ENCODE data around the gene PKHD1. TPM values are rescaled to one million over a fixed set of nuclear protein-coding genes. Genes with fewer than 3 reads are reported as not detected.
A peak's percentile ranks its signal among the peaks of the same experiment; 100 is the strongest.
"Not testable (repeated sequence)": the region's sequence is repeated elsewhere in the genome, so short reads cannot be mapped to it uniquely, and the experiment has no call there.

The PKHD1 gene
- total RNA-seq, 1 experiment from 2014 or later = 0.02 TPM

DNA sequence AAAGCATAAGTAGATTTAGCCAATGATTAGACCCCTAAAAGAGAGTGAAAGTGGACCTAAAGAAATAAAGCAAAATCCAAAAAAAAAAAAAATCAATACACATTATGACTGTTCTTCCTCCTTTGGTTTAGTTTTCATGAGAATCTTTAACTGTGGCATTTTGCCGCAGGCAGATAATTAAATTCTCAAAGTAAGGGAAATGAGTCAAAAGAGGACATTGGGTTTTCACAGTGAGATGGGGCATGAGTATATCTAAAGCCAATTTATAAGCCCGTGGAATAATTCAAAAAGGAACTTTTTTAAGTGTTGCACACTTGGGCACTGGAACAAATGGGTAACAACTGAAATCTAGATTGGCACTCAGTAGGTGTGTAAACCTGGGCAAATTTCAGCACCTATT is 230.3 kb downstream of the PKHD1 start:
- peak; percentile 50 for DNase-seq (ENCODE audit: low read depth)

DNA sequence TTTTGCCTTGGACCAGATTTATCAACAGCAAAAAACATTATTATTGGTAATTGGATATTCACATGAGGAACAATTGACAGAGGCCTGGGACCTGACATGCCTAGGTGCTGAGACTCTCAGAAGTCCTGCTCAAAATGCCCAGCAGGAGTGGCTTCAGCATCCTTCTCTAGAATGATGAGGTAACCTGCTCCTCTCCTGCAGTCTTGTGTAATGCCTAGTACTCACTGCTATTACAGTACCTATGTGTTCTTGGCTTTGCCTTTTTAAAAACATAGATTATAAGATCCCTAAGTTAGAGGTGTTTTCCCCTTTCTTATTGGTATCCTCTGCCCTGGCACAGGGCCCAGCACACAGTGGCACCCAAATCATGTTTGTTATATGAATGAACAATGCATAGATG is 230.9 kb downstream of the PKHD1 start:
- DNase-seq (ENCODE audit: low read depth) = no peak

DNA sequence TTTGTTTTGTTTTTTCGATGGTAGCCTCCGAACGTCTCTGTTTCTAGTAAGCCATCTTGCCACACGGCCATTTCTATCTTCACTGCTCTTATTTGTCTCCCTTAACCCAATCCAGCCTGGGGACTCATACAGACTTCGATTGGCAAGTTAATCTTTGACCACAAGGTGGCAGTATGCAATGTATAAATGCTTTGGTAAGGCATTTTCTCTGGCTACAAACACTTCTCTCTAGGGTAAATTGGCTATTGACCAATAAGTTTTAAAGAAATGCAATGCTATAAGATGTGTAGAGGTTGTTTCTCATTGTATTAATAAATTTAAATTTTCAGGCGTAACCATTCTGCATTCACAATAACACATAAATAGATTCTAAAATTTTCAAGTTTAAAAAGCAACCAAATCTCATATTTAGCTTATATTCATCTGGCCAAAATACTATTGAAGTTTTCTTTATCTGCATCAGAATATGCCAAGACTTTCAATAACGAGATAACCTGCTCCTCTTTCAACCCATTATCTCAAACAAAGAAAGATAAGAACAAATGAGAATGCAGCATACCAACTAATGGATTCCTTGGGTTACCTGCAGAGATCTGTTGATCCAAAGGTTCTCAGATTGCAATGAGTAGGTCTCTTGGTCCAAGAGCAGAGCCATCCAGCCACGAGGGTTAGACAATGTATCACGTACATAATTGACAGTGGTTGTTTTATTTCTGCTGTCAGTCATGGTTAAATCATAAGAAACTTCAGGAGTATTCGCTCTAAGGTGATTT is 231.9 kb downstream of the PKHD1 start:
- peak; percentile 66 for DNase-seq (ENCODE audit: low read depth)

DNA sequence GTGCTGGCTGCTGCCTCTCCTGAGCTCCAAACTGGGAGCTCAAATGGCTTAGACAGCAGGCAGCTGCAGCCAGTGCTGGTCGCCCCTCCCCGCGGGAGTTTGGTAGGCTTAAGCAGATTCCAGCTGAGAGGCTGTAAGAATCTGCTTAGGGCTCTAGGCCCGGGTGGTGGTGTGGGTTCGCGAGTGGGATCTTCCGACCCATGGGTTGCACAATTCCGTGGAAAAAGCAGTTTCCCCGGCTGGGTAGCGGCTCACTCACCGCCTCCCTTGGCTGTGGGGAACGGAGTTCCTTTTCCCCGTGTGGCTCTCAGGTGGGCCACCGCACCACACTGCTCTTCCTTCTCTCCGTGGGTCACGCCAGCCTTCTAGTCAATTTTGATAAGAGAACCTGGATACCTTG is 232.5 kb downstream of the PKHD1 start:
- DNase-seq (ENCODE audit: low read depth) = no peak

DNA sequence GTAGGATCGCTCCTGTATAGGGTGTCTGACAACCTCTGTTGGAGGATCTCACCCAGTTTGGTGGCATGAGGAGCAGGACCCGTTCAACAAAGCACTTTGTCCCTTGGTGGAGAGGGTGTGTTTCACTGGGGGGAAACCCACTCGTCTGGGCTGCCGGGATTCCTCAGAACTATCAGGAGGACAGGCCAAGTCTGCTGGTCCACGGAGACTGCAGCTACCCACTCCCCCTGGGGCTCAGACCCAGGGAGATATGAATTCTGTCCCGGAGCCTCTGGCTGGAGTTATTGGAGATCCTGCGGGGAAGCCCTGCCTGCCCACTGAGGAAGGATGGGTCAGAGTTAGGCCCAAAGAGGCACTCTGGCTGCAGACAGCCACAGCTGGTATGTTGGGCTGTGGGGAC is 233.1 kb downstream of the PKHD1 start:
- DNase-seq (ENCODE audit: low read depth) = no peak

DNA sequence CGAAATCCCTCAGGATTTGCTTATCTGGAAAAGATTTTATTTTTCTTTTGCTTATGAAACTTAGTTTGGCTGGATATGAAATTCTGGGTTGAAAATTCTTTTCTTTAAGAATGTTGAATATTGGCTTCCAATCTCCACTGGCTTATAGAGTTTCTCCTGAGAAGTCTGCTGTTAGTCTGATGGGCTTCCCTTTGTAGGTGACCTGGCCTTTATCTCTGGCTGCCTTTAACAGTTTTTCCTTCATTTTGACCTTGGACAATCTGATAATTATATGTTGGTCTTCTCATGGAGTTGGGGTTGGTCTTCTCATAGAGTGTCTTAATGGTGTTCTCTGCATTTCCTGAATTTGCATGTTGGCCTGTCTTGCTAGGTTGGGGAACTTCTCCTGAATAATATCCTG is 234.3 kb downstream of the PKHD1 start:
- DNase-seq (ENCODE audit: low read depth) = not testable (repeated sequence)

DNA sequence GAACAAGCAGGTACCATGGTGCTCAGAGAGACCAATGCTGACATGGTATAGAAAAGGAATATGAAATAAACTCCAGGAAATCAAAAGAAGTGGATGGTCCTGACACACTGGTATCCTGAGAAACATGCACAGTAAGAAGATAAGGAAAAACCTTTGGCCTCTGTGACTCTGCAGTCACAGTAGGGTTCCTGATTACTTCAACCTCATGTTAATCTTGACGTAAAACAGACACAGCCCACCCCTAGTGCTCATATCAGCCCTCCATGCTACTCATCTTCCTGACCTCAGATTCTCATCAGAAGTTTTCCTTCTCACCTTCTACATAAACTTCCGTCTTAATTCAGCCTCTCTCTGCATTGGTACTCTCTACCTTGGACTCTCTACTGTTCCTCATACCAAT is 240.9 kb downstream of the PKHD1 start:
- no peak for DNase-seq (ENCODE audit: low read depth)

DNA sequence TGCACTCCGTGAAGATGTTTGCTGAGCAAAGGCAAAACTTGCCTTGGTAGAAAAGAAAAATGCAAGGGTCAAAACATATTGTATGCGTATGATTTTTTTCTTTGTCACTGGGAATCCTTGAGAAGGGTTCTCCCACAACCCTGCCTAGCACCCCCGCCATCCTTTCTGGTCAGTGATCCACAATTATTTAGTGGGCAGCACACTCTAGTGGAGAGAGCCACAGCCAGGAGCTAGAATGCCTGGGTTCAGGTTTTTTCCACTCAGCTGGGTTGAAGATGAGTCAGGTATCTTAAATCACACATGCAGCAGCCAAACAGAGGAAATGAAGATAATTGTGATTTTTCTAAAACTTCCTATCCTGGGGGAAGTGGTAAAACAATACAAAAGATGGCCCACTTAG is 243.1 kb downstream of the PKHD1 start:
- peak; percentile 31 for DNase-seq (ENCODE audit: low read depth)

DNA sequence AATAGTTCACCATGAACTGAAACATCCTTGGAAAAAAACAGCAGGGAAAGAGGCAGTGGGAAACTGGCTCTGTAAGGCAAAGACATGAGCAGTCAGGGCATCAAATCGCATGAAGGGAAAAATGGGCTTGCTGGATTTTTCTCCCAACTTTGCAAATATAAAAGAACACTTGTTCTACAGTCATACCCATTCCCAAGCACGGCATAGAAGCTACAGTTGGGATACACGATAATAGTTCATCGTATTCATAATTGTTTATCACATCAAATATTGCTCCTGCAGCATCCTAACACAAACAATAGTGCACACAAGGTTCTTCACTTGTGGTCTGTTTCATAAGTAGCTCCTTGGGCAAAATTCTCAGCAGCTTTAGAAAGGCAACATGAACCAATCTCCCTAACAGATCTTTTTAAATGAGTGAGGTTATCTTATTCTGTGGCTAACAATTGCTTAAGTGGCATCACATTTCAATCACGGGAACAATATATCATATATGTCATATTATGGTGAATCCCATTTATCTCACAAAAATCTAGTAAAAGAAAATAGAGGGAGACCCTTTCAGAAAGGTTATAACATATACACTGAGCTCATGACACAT is 243.9 kb downstream of the PKHD1 start:
- DNase-seq (ENCODE audit: low read depth) = no peak

DNA sequence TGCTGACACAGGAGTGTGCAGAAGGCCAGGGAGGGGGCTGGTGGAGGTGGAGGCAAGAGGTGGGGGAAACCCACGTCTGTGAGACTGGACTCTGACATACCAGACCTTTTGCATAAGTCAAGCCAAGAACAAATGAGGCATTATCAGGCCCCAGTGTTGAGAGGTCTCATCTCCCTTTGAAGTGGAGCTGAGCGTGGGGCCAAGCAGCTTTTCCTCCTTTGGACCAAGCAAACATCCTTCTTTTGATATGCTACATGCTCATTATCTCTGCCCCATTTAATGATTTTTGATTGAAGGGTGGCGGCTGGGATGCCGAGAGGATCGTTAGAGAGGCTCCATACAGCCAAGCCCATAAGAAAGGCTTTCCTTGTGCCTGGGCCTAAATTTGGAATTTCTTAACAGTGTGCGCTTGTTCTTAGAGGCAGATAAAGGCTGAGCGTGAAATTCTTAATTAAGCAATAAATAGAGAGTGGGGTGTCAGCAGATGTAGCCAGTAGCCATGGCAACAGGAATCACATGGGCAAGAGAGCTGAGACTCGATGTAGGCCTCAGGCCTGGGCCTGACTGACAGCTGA is 244.5 kb downstream of the PKHD1 start:
- DNase-seq (ENCODE audit: low read depth) = no peak

DNA sequence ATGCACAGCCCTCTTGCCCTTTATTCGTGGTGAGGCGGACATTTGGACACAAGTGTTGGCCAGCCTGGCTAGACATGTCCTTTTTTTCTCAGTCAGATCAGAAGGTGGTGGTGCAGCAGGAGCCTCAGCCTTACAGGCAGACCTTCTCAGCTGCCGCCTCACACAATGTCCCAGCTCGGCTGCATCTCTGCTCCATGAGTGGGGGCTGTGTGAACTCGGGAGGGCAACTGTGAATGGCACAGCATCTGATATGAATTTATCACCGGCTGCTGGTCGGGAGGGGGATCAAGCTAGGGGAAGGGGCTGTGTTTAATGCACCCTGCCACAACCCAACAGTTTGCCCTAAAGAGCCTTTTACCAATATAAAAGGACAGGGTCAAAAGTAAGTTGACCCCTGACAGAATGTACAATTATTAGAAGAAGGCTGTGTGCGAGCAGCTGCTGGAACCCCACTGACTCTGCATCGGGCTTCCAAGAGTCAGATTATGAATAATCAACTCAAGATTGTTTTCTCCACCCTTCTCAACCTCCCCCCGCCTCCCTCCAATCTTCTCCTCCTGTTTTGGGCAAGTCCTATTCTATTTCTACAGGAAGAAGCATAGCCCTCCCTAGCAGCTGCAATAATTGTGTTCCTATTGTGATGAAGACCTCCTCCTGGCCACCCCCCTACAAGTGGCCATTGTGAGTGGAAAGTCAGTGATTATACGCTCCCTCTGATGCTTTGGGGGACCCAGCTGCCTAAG is 245.2 kb downstream of the PKHD1 start:
- DNase-seq (ENCODE audit: low read depth) = no peak

DNA sequence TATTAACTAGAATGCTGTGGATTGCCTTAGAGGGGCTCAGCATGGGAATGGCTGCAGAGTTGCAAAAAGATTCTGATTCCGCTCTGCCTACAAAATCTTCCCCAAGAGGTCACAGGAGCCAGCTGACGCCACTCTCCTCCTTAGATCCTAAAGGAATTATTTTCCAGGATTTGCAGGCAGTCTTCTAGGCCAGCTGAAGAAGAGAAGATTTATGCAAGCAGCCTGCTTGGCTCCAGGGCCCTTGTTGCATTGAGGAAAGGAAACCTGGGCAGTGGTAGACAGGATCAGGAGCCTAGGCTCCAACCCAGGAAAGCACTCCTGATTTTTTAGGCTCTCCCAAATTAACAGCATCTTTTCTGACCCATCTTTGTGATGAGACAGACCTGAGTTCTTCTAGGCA is 245.8 kb downstream of the PKHD1 start:
- DNase-seq (ENCODE audit: low read depth) = no peak

DNA sequence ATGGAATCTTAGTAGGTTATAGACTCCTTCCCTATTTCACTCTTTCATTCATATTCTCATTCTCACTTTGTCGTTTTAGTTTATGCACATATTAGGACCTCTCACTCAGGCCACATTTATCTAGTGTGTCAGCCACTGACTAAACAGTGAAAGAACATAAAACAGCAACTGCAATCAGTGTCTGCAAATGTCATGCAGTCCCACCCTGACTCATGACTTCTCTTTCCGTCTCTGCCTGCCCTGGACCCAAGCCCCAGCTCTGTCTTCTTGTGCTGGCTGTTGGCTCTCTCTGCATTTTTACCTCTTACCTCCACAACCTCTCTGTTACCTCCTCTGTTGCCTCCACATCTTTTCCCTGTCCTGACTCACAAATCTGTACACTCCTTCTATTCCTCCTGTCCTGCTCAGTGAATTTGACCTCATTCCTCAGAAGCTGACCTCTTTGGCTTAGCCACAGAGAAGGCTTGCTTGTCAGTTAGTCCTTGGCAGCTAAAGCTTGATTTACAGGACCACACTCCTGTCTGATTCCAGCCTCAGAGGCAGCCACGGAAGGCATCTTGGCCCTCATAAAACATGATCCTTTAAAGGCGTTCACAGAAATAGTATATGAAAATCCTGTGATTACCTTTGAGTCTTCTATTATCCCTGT is 247.6 kb downstream of the PKHD1 start:
- peak; percentile 41 for DNase-seq (ENCODE audit: low read depth)

DNA sequence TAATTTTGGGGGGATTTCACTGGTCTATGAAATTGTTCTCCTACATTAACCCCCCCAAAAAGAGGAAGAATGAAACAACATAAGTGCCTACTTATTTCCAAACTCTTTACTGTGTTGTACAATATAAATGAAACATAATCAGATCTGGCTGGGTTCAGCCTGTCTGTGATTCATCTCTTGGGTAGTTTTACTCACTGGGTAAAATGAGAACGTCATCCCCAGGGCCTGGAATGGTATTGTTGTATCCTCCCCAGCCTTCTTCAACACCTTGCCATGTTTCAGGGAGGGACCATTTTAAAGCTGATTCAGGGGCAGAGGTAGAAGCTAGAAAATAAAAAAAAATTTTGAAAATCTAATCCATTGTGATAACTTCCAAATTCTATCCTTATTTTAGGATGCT is 256.7 kb downstream of the PKHD1 start:
- peak; percentile 2 for DNase-seq (ENCODE audit: low read depth)

DNA sequence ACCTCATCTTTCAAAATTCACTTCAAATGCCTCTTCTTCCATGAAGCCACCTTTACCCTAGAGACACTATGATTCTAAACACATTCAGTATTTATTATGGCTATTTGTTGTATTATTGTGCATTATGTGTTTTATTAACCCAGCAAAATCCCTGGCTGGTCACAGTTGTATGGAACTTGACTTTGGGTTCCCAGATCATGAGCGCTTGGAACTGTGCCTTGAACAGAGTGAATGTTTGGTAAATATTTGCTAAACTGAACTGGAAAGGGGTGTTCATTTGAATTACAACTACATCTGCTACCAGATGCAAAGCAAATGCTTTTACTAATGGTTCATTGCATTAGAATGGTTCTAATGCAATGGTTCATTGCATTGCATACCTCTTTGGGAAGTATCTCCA is 259.8 kb downstream of the PKHD1 start:
- no peak for DNase-seq (ENCODE audit: low read depth)

DNA sequence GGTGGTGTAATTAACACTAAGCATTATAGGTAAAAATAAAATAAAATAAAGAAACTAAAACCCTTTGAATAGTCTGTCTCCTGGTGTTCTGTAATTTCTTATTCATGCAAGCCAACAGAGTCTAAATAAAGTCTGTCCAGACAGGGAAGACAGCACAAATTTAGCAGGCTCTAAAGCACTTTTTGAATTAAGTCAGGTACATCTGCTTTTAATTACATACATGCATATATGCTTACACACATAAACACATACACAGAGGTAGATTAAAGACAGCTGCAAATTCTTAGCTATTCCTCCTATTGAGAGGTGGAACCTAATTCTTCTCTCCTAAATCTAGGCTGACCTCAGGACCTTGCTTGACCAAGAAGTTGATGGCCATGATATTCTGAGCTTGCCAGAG is 262.5 kb downstream of the PKHD1 start:
- no peak for DNase-seq (ENCODE audit: low read depth)

DNA sequence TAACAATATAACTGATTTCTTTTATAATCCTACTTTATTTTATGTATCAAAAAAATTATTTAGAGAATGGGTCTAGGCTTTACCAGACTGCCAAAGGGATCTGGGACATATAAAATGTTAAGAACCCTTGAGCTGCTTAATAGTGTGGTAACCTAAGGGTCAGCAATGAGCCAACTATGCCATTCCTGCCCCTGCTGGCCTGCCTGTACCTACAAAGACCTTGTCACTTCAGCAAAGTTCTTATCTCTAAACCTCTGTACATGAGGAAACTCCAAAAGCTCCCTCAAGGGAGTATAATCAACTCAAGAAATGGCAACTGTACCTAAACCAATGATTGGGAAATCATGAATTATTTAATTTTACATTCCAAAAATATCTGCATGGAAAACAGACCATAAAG is 266.9 kb downstream of the PKHD1 start:
- no peak for DNase-seq (ENCODE audit: low read depth)

DNA sequence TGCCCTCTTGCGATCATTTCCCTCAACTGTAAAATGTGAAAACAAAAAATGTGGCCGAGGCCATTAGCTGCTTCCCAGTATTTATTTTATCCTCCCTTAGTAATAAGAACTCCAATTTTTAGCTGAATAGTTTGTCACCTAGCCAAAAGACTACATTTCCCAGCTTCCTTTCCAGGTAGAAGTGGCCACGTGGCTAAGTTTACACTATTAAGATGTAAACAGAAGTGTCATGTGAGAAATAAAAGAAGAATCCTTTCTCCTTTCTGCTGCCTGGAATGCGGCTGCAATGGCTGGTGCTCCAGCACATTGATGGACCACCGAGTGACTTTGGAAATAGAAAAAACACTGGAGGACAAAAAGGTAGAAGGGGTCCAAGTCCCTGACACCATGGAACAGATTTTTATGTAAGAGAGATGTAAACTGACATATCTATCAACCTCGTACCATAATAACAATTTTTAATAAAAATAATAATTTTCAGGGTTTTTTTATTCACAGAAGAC is 268.8 kb downstream of the PKHD1 start:
- DNase-seq (ENCODE audit: low read depth) = no peak

DNA sequence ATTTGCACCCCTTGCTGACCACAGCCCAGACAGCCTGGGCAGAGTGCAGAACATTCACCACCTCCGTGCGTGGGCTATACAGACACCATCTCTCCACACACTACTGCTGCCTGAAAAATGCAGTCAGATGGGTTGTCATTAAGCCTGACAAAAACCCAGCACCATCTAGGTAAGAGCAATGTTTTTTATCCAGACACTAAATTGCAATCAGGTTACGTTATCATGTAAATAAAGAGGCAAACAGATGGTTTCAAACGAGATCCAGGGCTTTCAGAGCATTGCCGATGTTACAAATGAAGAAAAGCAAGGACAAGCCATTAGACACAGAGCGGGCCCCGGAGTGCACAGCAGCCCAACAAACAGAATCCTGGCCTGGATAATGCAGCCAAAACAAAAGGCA is 269.6 kb downstream of the PKHD1 start:
- no peak for DNase-seq (ENCODE audit: low read depth)

DNA sequence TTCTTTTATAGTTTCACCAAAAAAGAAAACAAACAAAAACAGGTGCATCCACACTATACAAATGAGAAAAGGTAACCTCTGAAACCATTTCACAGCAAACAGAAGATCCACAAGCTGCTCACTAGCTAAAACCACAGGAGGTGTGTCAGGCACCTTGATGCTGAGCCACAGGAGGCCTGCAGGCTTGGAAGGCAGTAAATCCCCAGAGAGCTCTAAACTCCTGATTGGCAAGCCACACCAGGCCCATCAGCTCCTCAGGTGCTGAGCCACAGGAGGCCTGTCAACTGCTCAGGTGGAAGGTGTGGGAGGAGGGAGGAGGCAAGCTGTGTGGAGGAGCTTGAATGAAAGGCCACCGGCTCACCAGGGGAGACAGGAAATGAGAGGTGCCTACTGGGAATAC is 273.0 kb downstream of the PKHD1 start:
- DNase-seq (ENCODE audit: low read depth) = no peak

DNA sequence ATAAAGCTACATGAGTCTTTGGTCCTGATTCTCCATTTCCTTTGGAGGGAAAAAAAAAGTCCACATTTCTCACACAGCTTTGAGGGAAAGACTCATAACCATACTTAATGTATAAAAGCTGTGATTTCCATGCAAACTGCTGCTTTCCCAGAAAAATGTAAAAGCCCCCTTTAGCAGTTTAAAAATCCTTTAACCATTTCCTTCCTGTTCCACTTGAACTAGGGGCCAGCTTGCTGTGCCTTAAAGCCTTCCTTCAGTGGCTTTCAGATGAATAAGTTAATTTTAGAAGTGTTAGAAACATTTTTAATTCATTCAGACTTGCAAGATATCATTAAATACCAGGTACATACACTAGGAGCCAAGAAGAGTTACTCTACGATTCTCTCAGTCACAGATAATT is 273.5 kb downstream of the PKHD1 start:
- no peak for DNase-seq (ENCODE audit: low read depth)

DNA sequence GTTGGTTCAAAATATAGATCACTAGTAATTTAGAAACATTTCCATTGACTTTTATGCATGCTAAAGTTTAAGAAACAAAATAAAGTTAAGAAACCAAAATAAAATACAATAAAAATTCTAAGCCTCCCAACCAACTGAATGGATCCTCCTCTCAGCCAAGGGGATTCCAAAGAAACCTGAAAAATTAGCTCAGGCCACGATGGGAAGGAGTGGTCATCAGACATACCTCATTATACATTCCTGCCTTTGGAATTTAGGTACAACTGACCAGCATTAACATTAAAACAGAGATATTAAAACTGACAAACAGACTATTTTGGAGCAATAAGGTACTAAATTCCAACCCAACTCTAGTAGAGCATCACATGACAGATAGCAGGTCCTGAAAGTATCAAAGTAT is 275.2 kb downstream of the PKHD1 start:
- no peak for DNase-seq (ENCODE audit: low read depth)

Measured in M059J (cell line).